AG10803 (cell line): ENCODE measurements around the gene CEP152.

Experiments used
- DNase-seq: peaks from one replicate; pipeline ENCODE4 v3.0.0; 2010; ENCODE audit warnings: low read depth
- H3K4me3 ChIP-seq: 2 replicates; pipeline ENCODE4 v1.5.1; 2011; ENCODE audit warnings: mild to moderate bottlenecking, low read length, control low read depth
- CTCF ChIP-seq: conservative IDR thresholded peaks from 2 replicates; pipeline ENCODE4 v1.5.1; 2011; ENCODE audit warnings: mild to moderate bottlenecking, low read length, control low read depth, inconsistent platforms

CEP152 gene

GRCh38 chr15:48722764-48723661 is 87.9 kb downstream of the CEP152 start:
- no peak for TF ChIP-seq CTCF
- peak; percentile 87 for DNase-seq
- no peak overlapping the region for H3K4me3 ChIP-seq

GRCh38 chr15:48721061-48721810 is 89.6 kb downstream of the CEP152 start:
- H3K4me3 ChIP-seq: peak overlapping the region; percentile 34
- no peak for TF ChIP-seq CTCF

GRCh38 chr15:48720646-48721045 is 90.2 kb downstream of the CEP152 start:
- peak; percentile 81 for DNase-seq
- TF ChIP-seq CTCF: no peak
- peak overlapping the region; percentile 34 for H3K4me3 ChIP-seq

More at GRCh38 chr15:48721061-48721810, 89.6 kb downstream of the CEP152 start:
- DNase-seq: peak; percentile 97

- TF ChIP-seq CTCF: no peak
- DNase-seq: no peak
- H3K4me3 ChIP-seq: no peak overlapping the region
Measured at GRCh38 chr15:48719668-48720067, 91.2 kb downstream of the CEP152 start.

- no peak overlapping the region for H3K4me3 ChIP-seq
- peak; percentile 58 for DNase-seq
- TF ChIP-seq CTCF: no peak
Measured at GRCh38 chr15:48718646-48719045, 92.2 kb downstream of the CEP152 start.

- DNase-seq: peak; percentile 63
- TF ChIP-seq CTCF: peak; percentile 61
- H3K4me3 ChIP-seq: no peak overlapping the region
Measured at GRCh38 chr15:48717458-48717857, 93.4 kb downstream of the CEP152 start.
